WERI-Rb-1 (cell line): ENCODE measurements around the gene VSTM5.

ENCODE experiments used
- DNase-seq: peaks from one replicate; pipeline ENCODE4 v3.0.0-alpha.2; 2020
- H3K27ac ChIP-seq: fragments of 250-450 bp; sonication (Bioruptor Pico); 2 replicates; pipeline ENCODE4 v1.5.1; 2020; ENCODE audit warnings: mild to moderate bottlenecking, moderate library complexity
- H3K27me3 ChIP-seq: fragments of 250-450 bp; sonication (Bioruptor Pico); 2 replicates; pipeline ENCODE4 v1.5.1; 2021; ENCODE audit warnings: mild to moderate bottlenecking, low read depth, moderate library complexity; ENCODE audit not compliant: insufficient read depth, severe bottlenecking
- H3K36me3 ChIP-seq: fragments of 250-450 bp; sonication (Bioruptor Pico); 2 replicates; pipeline ENCODE4 v1.5.1; 2020; ENCODE audit warnings: mild to moderate bottlenecking, moderate library complexity
- H3K4me3 ChIP-seq: 2 replicates; pipeline ENCODE4 v1.5.1; 2011; ENCODE audit warnings: low read depth, mild to moderate bottlenecking, control low read depth, low read length
- H3K9me3 ChIP-seq: fragments of 250-450 bp; sonication (Bioruptor Pico); 2 replicates; pipeline ENCODE4 v1.5.1; 2021; ENCODE audit warnings: mild to moderate bottlenecking, moderate library complexity; ENCODE audit not compliant: severe bottlenecking
- CTCF ChIP-seq: IDR thresholded peaks from 2 replicates; pipeline ENCODE4 v1.5.1; 2011; ENCODE audit warnings: low read depth, mild to moderate bottlenecking, control low read depth, inconsistent platforms, low read length

VSTM5 gene

GRCh38 chr11:93857413-93858120 lies 7.1 kb upstream of the VSTM5 start:
- Histone ChIP-seq H3K27me3 (no peaks in the 10 kb centered on the region), H3K4me3 (no peak overlapping the region), H3K36me3 (no peaks in the 10 kb centered on the region), H3K27ac (no peak overlapping the region), H3K9me3 (no peaks in the 10 kb centered on the region)
- no peak for DNase-seq
- TF ChIP-seq CTCF, result no peak

GRCh38 chr11:93852242-93852641 lies 1.8 kb upstream of the VSTM5 start:
- Histone ChIP-seq H3K27me3 (no peaks in the 10 kb centered on the region), H3K9me3 (no peaks in the 10 kb centered on the region), H3K27ac (no peak overlapping the region), H3K4me3 (no peak overlapping the region), H3K36me3 (no peaks in the 10 kb centered on the region)
- no peak for DNase-seq
- no peak for TF ChIP-seq CTCF

GRCh38 chr11:93849751-93850593 lies 446 bp downstream of the VSTM5 start:
- peak; percentile 56 for DNase-seq

GRCh38 chr11:93849201-93849600 lies 1.2 kb downstream of the VSTM5 start:
- no peak overlapping the region for H3K4me3 ChIP-seq
- no peaks in the 10 kb centered on the region for H3K9me3 ChIP-seq
- H3K27me3 ChIP-seq, result no peaks in the 10 kb centered on the region
- H3K36me3 ChIP-seq, result no peaks in the 10 kb centered on the region
- DNase-seq, result no peak
- TF ChIP-seq CTCF, result no peak
- no peak overlapping the region for H3K27ac ChIP-seq

More at GRCh38 chr11:93849751-93850593, 446 bp downstream of the VSTM5 start:
- Histone ChIP-seq H3K27me3 (no peaks in the 10 kb centered on the region), H3K36me3 (no peaks in the 10 kb centered on the region), H3K4me3 (peak overlapping the region; percentile 62), H3K9me3 (no peaks in the 10 kb centered on the region), H3K27ac (peak overlapping the region; percentile 45)
- TF ChIP-seq CTCF, result no peak

DNA sequence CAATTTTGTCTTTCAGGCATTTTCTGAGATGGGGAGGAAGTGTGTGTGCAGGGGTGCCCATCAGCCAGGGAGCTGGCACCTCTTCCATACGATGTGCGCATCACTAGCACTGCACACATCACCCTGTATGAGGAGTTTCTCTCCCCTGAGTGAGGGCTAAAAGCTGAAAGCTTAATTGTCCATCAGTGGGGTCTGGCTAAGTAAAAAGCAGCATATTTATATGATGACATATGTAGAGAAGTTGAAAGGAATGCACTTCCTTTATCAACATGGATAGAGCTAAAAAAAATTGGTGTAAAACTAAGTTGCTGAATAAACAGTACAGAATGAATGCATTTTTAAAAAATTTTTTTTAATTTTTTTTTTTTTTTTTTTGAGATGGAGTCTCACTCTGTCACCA lies 4.0 kb downstream of the VSTM5 start:
- no peak overlapping the region for H3K4me3 ChIP-seq
- H3K27me3 ChIP-seq, result no peaks in the 10 kb centered on the region
- no peak for TF ChIP-seq CTCF
- no peaks in the 10 kb centered on the region for H3K36me3 ChIP-seq
- no peak overlapping the region for H3K27ac ChIP-seq
- H3K9me3 ChIP-seq, result no peaks in the 10 kb centered on the region
- no peak for DNase-seq
